ENCODE measurements around the gene ZBTB22.

- TF ChIP-seq POLR2A (IDR thresholded peaks at IDR 0.05) (no peak), CTCF (IDR thresholded peaks at IDR 0.05) (no peak)
Observed at GRCh38 chr6:33339193-33339592, 21.6 kb upstream of the ZBTB22 start.

All from esophagus squamous epithelium (tissue), 4 donors.